ENCODE data around the gene COL28A1. TPM values are rescaled to one million over a fixed set of nuclear protein-coding genes. Genes with fewer than 3 reads are reported as not detected.

COL28A1 gene
- total RNA-seq, 1 experiment from 2014 or later: not detected

DNA sequence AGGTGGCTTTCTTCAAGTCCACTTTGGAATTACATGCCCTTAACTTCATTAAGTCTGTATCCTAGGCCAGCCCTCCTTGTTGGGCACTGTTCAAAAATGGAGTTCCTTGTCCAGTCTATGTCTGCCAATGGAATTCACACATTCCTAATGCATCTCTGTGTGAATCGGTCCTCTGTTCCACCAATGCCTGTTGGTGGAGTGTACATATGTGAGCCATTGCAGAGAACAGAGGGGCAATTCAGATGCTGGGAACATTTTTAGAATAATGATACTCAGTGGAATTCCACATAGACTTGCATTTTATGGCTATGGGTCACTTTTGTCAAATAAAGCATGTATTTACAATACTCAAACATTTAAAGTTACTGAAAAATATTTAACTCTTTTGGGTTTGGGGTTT lies 108.3 kb downstream of the COL28A1 start:
- Histone ChIP-seq H3K9ac (ENCODE audit: low read length) (no peak overlapping the region), H3K4me2 (ENCODE audit: low read depth, low read length, poor library complexity, severe bottlenecking) (no peak overlapping the region), H3K27me3 (ENCODE audit: low read length) (no peaks in the 10 kb centered on the region), H3K9me2 (replicated peaks; ENCODE audit: insufficient read depth, low read length) (no peaks in the 10 kb centered on the region), H3K4me3 (ENCODE audit: low read length) (no peak overlapping the region), H3K79me2 (ENCODE audit: low read length) (no peaks in the 10 kb centered on the region), H3K9me3 (ENCODE audit: low read length) (no peaks in the 10 kb centered on the region), H3K36me3 (ENCODE audit: insufficient read depth, low read length) (no peaks in the 10 kb centered on the region), H4K20me1 (ENCODE audit: insufficient read depth, low read depth, low read length) (no peaks in the 10 kb centered on the region), H3K27ac (ENCODE audit: low read length) (no peak overlapping the region), H3K4me1 (ENCODE audit: low read length) (peaks cover 3% of the 10 kb centered on the region; the same call in 1 of the 2 replicates), H2AFZ (ENCODE audit: low read length) (no peak overlapping the region)
- no peak for DNase-seq

DNA sequence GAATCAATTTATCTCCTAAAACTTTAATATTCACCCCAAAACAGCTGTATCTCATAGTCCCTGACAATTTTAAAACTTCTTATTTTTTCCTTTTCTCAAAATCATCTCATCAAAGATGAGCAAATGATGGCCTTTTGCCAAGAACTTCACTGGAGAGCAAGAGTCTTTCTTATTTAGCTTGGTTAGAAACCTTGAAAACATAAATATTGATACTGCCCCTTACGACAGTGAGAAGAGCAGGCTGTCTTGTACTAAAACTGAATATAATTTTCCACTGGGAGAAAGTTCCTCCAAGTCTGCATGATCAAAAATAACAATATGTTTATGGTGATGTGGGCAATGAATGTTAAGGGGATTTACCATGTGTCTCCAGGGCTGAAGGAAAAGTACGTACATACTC lies 109.0 kb downstream of the COL28A1 start:
- DNase-seq: no peak
- no peak overlapping the region for H3K9ac ChIP-seq (ENCODE audit: low read length)
- H3K79me2 ChIP-seq (ENCODE audit: low read length): no peaks in the 10 kb centered on the region
- peaks cover 3% of the 10 kb centered on the region; the same call in 1 of the 2 replicates for H3K4me1 ChIP-seq (ENCODE audit: low read length)
- H4K20me1 ChIP-seq (ENCODE audit: insufficient read depth, low read depth, low read length): no peaks in the 10 kb centered on the region
- no peaks in the 10 kb centered on the region for H3K27me3 ChIP-seq (ENCODE audit: low read length)
- H3K27ac ChIP-seq (ENCODE audit: low read length): no peak overlapping the region
- no peak overlapping the region for H3K4me3 ChIP-seq (ENCODE audit: low read length)
- H3K36me3 ChIP-seq (ENCODE audit: insufficient read depth, low read length): no peaks in the 10 kb centered on the region
- H3K9me2 ChIP-seq (replicated peaks; ENCODE audit: insufficient read depth, low read length): no peaks in the 10 kb centered on the region
- no peak overlapping the region for H2AFZ ChIP-seq (ENCODE audit: low read length)
- no peaks in the 10 kb centered on the region for H3K9me3 ChIP-seq (ENCODE audit: low read length)
- H3K4me2 ChIP-seq (ENCODE audit: low read depth, low read length, poor library complexity, severe bottlenecking): no peak overlapping the region

DNA sequence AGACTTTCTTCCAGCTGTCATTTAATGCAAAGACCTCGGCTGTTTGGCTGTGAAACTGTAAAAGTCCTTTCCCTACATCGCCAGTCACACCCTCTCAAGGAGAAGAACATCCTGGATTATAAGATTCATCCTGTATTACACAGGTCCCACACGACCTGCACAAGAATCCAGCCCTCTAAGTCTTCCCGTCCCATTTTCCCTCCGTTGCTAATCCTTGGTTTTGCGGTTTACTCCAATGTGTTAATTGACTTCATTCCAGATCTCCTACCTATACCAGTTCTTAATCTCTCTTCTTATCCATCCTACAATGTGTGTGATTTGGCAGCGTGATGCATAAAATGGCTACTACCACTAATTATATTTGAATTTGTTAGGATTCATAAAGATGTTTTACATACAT lies 110.4 kb downstream of the COL28A1 start:
- Histone ChIP-seq H3K4me2 (ENCODE audit: low read depth, low read length, poor library complexity, severe bottlenecking) (peak overlapping the region; percentile 90), H3K9me2 (replicated peaks; ENCODE audit: insufficient read depth, low read length) (no peaks in the 10 kb centered on the region), H3K4me3 (ENCODE audit: low read length) (no peak overlapping the region), H4K20me1 (ENCODE audit: insufficient read depth, low read depth, low read length) (no peaks in the 10 kb centered on the region), H3K27ac (ENCODE audit: low read length) (no peak overlapping the region), H3K9me3 (ENCODE audit: low read length) (no peaks in the 10 kb centered on the region), H2AFZ (ENCODE audit: low read length) (no peak overlapping the region), H3K4me1 (ENCODE audit: low read length) (peaks cover 3% of the 10 kb centered on the region; the same call in 1 of the 2 replicates), H3K27me3 (ENCODE audit: low read length) (no peaks in the 10 kb centered on the region), H3K9ac (ENCODE audit: low read length) (no peak overlapping the region), H3K36me3 (ENCODE audit: insufficient read depth, low read length) (no peaks in the 10 kb centered on the region), H3K79me2 (ENCODE audit: low read length) (no peaks in the 10 kb centered on the region)
- DNase-seq: no peak

DNA sequence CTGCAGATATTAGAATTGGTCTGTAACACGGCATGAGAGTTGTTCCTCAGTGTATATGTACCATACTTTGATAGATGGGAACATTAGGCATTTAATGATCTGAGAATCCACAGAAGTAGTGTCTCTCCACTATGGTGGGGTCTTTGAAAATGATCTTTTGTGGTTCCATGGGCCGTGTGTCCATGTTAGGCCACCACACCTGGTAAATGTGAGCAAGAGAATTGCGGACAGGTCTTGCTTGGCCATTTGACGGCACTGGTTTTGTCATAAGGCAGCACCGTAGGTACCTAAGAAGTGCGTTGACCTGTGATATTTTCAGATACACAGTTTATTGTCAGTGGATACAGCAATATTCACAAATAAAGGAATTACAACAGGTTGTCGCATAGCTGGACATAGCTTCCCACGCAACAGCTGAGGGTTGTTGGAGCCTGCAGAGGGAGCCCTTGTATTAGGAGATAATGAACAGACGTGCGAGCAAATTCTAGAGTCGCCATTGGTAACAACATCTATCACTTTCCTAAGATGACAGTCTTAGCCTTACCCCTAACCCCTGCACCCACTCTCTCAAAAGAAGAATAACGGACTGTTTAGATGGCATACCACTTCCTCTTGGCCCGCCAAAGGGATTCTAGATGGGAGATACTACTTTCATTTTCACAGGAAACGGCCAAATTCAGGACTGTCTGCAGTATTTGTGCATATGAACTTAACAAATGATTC lies 111.4 kb downstream of the COL28A1 start:
- H3K36me3 ChIP-seq (ENCODE audit: insufficient read depth, low read length): no peaks in the 10 kb centered on the region
- no peak overlapping the region for H3K27ac ChIP-seq (ENCODE audit: low read length)
- peak overlapping the region; percentile 65 for H3K9ac ChIP-seq (ENCODE audit: low read length)
- peak overlapping the region; percentile 70 for H3K4me3 ChIP-seq (ENCODE audit: low read length)
- peaks cover 3% of the 10 kb centered on the region; the same call in 1 of the 2 replicates for H3K4me1 ChIP-seq (ENCODE audit: low read length)
- H3K27me3 ChIP-seq (ENCODE audit: low read length): no peaks in the 10 kb centered on the region
- no peaks in the 10 kb centered on the region for H4K20me1 ChIP-seq (ENCODE audit: insufficient read depth, low read depth, low read length)
- H3K9me2 ChIP-seq (replicated peaks; ENCODE audit: insufficient read depth, low read length): no peaks in the 10 kb centered on the region
- H3K79me2 ChIP-seq (ENCODE audit: low read length): no peaks in the 10 kb centered on the region
- peak; percentile 84 for DNase-seq
- peak overlapping the region; percentile 90 for H3K4me2 ChIP-seq (ENCODE audit: low read depth, low read length, poor library complexity, severe bottlenecking)
- peak overlapping the region; percentile 100 for H2AFZ ChIP-seq (ENCODE audit: low read length)
- H3K9me3 ChIP-seq (ENCODE audit: low read length): no peaks in the 10 kb centered on the region

DNA sequence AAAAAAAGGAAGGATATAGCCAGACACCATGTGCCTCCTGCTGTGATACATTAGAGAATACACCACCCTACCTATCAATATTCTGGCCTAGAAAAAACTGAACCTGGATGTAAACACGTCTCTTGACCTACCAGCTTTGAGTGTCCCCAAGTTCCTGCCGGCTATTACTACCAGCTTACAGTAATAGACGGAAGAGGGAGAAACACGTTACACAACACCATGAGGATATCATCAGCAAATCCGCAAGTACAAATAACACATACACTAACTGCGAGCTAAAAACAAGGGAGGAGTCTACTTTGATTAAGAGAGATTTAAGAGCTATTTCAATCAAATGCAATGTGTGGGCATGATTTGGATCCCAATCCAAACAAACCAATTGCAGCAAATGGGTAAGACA lies 113.0 kb downstream of the COL28A1 start:
- H3K27me3 ChIP-seq (ENCODE audit: low read length): no peaks in the 10 kb centered on the region
- H3K4me1 ChIP-seq (ENCODE audit: low read length): peaks cover 3% of the 10 kb centered on the region; the same call in 1 of the 2 replicates
- no peak overlapping the region for H3K27ac ChIP-seq (ENCODE audit: low read length)
- no peak overlapping the region for H3K4me2 ChIP-seq (ENCODE audit: low read depth, low read length, poor library complexity, severe bottlenecking)
- no peak overlapping the region for H3K9ac ChIP-seq (ENCODE audit: low read length)
- no peaks in the 10 kb centered on the region for H3K9me3 ChIP-seq (ENCODE audit: low read length)
- no peak for DNase-seq
- H4K20me1 ChIP-seq (ENCODE audit: insufficient read depth, low read depth, low read length): no peaks in the 10 kb centered on the region
- no peak overlapping the region for H2AFZ ChIP-seq (ENCODE audit: low read length)
- no peaks in the 10 kb centered on the region for H3K36me3 ChIP-seq (ENCODE audit: insufficient read depth, low read length)
- H3K9me2 ChIP-seq (replicated peaks; ENCODE audit: insufficient read depth, low read length): no peaks in the 10 kb centered on the region
- no peaks in the 10 kb centered on the region for H3K79me2 ChIP-seq (ENCODE audit: low read length)
- H3K4me3 ChIP-seq (ENCODE audit: low read length): no peak overlapping the region

DNA sequence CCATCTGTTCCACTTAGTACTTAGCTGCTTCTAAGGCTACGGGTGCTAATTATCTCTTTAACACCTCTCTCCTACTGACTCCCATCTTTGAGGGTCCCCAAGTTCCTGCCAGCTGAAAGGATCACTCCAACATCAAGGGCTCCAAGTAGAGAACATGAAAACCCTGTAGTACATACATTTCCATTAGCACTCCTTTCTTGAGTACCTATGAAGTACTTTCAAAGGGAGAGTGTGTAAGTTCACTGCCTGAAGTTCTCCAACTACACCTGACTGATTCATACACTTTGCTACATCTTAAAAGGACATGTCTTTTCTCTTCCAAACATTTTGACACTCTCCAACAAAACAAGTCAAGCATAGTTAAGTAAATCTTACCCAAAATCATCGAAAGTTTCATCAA lies 113.8 kb downstream of the COL28A1 start:
- Histone ChIP-seq H3K4me2 (ENCODE audit: low read depth, low read length, poor library complexity, severe bottlenecking) (no peak overlapping the region), H3K27me3 (ENCODE audit: low read length) (no peaks in the 10 kb centered on the region), H3K4me3 (ENCODE audit: low read length) (no peak overlapping the region), H3K36me3 (ENCODE audit: insufficient read depth, low read length) (no peaks in the 10 kb centered on the region), H3K9ac (ENCODE audit: low read length) (no peak overlapping the region), H3K9me2 (replicated peaks; ENCODE audit: insufficient read depth, low read length) (no peaks in the 10 kb centered on the region), H3K27ac (ENCODE audit: low read length) (no peak overlapping the region), H3K79me2 (ENCODE audit: low read length) (no peaks in the 10 kb centered on the region), H2AFZ (ENCODE audit: low read length) (no peak overlapping the region), H4K20me1 (ENCODE audit: insufficient read depth, low read depth, low read length) (no peaks in the 10 kb centered on the region), H3K4me1 (ENCODE audit: low read length) (peaks cover 3% of the 10 kb centered on the region; the same call in 1 of the 2 replicates), H3K9me3 (ENCODE audit: low read length) (no peaks in the 10 kb centered on the region)
- no peak for DNase-seq

DNA sequence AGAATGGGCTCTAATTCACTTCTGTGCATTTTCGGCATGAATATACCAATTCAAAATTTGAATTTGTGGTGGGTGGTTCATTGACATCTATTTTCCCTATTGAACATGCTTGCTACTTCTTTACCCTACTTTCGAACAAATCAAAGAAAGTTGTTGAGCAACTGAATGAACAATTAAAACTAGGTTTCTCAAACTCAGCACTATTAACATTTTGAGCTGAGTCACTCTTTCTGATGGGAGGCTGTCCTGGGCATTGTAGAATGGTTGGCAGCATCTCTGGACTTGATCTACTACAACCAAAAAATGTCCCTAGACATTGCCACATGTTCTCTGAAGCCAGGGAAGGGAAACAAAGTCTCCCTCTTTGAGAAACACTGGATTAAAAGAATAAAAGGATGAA lies 116.7 kb downstream of the COL28A1 start:
- H3K9ac ChIP-seq (ENCODE audit: low read length): no peak overlapping the region
- H3K27ac ChIP-seq (ENCODE audit: low read length): no peak overlapping the region
- no peak overlapping the region for H2AFZ ChIP-seq (ENCODE audit: low read length)
- DNase-seq: no peak
- H3K27me3 ChIP-seq (ENCODE audit: low read length): no peaks in the 10 kb centered on the region
- no peaks in the 10 kb centered on the region for H3K9me2 ChIP-seq (replicated peaks; ENCODE audit: insufficient read depth, low read length)
- H3K36me3 ChIP-seq (ENCODE audit: insufficient read depth, low read length): no peaks in the 10 kb centered on the region
- no peaks in the 10 kb centered on the region for H4K20me1 ChIP-seq (ENCODE audit: insufficient read depth, low read depth, low read length)
- H3K79me2 ChIP-seq (ENCODE audit: low read length): no peaks in the 10 kb centered on the region
- H3K9me3 ChIP-seq (ENCODE audit: low read length): no peaks in the 10 kb centered on the region
- H3K4me2 ChIP-seq (ENCODE audit: low read depth, low read length, poor library complexity, severe bottlenecking): no peak overlapping the region
- no peak overlapping the region for H3K4me3 ChIP-seq (ENCODE audit: low read length)
- no peaks in the 10 kb centered on the region for H3K4me1 ChIP-seq (ENCODE audit: low read length)

DNA sequence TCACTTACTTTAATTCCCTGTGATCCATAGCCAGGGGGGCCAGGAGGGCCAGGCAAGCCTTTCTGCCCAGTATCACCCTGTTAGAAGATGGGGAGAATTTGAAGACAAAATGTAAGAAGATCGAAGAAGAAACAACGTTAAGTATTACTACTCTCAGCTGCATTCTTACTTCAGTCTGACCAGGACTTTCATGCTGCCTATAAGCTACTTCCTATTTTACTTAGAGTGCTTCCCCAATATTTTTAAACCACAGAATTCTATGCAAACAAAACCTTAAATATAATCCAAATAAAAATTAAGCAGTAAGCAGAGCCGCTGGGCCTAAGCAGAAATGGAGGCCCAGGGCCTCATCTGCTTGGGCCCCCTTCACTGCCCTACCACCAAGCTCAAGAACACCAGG lies 117.8 kb downstream of the COL28A1 start:
- no peaks in the 10 kb centered on the region for H3K9me3 ChIP-seq (ENCODE audit: low read length)
- no peaks in the 10 kb centered on the region for H4K20me1 ChIP-seq (ENCODE audit: insufficient read depth, low read depth, low read length)
- no peaks in the 10 kb centered on the region for H3K36me3 ChIP-seq (ENCODE audit: insufficient read depth, low read length)
- H3K27ac ChIP-seq (ENCODE audit: low read length): no peak overlapping the region
- DNase-seq: no peak
- H2AFZ ChIP-seq (ENCODE audit: low read length): no peak overlapping the region
- no peak overlapping the region for H3K9ac ChIP-seq (ENCODE audit: low read length)
- no peaks in the 10 kb centered on the region for H3K9me2 ChIP-seq (replicated peaks; ENCODE audit: insufficient read depth, low read length)
- no peak overlapping the region for H3K4me2 ChIP-seq (ENCODE audit: low read depth, low read length, poor library complexity, severe bottlenecking)
- no peaks in the 10 kb centered on the region for H3K27me3 ChIP-seq (ENCODE audit: low read length)
- H3K4me1 ChIP-seq (ENCODE audit: low read length): no peaks in the 10 kb centered on the region
- no peaks in the 10 kb centered on the region for H3K79me2 ChIP-seq (ENCODE audit: low read length)
- no peak overlapping the region for H3K4me3 ChIP-seq (ENCODE audit: low read length)

Measured in Karpas-422 (cell line).